ENCODE measurements around the gene CSF2RB.

CSF2RB gene

DNA sequence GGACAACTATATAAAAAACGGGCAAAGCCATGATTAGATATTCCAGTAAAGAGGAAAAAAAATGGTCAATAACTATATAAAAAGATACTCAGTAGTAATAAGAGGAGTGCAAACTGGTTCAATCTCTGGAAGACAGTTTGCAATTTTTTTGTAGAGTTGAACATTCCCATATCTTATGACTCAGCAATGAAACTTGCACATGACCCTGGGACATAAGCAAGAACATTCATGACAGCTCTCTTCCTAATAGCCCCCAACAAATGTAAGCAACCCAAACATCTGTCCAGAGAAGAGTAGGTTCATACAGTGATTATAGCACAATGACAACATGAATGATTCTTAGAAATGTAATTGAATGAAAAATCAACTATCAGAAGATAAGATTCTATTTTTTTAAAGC is 21.8 kb upstream of the CSF2RB start:
- no peak for DNase-seq (ENCODE audit: low spot score)

GRCh38 chr22:36892292-36892691 is 21.1 kb upstream of the CSF2RB start:
- no peak for DNase-seq (ENCODE audit: low spot score)

DNA sequence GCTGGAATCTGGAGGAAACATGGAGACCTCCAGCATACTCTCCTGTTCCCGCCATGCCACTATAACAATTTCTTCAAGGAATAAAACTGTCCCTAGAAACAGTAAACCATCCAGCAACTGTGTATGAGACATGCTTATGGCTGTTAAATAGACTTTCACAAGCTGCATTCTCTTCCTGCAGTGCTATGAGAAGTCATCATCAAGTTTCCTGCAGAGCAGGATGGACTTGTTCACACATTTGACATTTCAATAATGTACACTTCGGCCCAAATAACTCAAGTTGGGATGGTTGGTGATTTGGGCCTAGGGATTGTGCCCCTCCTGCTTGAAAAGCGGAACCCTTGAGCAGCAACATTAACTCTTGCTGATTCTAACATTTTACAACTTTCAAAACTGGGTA is 20.2 kb upstream of the CSF2RB start:
- no peak for DNase-seq (ENCODE audit: low spot score)

DNA sequence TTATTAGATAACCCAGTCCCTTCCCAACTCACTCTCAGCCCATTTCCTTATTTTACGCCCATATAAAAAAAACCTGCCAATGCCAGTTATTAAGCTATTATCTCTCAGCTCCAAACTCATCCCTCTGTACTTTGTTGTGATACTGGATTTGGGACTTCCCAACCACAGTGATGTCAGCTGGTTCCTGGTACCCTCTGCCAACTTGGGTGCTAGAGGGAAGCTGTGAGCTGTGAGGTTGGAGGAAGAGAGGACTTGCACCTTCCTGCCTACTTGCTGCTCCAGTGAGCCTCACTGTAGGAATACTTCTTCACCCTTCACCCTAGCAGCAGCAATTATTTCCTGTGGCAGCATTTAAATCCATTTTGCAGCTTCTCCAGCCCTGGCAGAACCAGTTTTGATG is 19.2 kb upstream of the CSF2RB start:
- no peak for DNase-seq (ENCODE audit: low spot score)

GRCh38 chr22:36897611-36898010 is 15.8 kb upstream of the CSF2RB start:
- DNase-seq (ENCODE audit: low spot score) = no peak

DNA sequence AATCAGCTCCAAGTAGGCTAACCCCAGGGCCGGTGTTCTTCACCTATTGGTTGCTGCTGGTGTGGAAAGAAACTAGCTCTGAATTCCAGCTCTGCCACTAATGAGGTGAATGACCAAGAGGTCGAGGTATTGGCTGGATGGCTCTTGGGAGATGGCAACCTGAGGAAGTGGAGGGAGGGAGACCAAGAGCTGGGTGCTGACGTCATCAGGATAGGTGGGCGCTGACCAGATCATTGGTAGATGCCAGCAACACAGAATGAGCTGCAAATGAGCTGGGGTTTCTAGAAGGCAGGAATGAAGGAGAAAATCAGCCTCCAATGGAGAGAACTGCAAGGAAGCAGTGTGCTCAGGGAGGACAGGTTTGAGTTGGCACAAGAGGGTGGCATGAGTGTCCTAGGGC is 14.7 kb upstream of the CSF2RB start:
- DNase-seq (ENCODE audit: low spot score) = no peak

DNA sequence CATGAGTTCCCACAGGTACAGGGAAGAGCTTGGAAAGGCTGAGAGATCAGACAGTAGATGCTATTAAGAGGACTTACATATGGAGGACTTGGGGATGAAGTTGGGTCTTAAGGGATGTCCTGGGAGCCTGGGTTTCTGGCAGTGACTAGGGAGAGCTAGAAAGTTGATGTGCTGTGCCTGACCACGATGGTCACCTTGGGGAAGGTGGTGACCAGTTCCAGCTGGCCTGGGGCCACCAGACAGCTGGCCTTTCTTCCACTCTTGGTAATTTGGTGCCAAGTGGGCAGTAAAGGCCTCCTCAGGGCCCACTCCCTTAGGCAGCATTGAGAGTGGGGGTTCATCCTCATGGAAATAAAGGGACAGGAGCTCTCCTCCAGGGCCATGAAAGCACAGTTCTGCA is 13.9 kb upstream of the CSF2RB start:
- no peak for DNase-seq (ENCODE audit: low spot score)

- no peak for DNase-seq (ENCODE audit: low spot score)
Measured at GRCh38 chr22:36900225-36900624, 13.2 kb upstream of the CSF2RB start.

- no peak for DNase-seq (ENCODE audit: low spot score)
Measured at GRCh38 chr22:36900880-36901279, 12.5 kb upstream of the CSF2RB start.

DNA sequence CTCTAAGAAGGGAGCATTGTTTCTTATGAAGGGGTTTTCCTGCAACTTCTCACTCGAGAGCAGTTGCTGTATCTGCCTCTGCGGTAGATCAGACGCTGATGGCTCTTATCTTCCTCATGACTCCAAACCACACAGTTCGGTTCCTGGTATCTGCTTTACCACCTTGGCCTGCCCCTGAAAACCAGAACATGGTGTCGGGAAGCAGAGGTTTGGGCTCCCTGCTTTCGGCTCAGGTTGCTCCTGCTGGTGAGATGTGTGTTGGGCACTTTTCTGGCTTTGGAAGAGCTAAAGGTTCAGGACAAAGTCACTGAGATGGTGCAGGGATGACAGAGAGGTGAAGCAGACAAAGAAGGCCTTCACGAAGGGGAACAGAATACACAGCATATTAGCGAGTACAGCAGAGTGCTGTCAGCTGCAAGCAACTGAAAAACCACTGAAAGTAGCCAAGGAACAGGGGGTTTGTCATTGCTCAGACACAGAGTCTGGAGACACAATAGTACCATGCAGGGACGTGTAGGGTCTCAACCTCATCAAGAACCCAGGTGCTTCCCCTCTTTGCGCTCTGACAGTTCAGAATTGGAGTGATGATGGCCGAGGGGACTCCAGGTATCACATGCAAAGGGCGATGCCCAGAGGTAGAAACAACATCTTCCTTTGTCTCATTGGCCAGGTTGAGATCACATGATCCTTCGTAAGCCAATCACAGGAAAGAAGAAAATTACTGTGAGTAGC is 11.9 kb upstream of the CSF2RB start:
- DNase-seq (ENCODE audit: low spot score) = no peak

DNA sequence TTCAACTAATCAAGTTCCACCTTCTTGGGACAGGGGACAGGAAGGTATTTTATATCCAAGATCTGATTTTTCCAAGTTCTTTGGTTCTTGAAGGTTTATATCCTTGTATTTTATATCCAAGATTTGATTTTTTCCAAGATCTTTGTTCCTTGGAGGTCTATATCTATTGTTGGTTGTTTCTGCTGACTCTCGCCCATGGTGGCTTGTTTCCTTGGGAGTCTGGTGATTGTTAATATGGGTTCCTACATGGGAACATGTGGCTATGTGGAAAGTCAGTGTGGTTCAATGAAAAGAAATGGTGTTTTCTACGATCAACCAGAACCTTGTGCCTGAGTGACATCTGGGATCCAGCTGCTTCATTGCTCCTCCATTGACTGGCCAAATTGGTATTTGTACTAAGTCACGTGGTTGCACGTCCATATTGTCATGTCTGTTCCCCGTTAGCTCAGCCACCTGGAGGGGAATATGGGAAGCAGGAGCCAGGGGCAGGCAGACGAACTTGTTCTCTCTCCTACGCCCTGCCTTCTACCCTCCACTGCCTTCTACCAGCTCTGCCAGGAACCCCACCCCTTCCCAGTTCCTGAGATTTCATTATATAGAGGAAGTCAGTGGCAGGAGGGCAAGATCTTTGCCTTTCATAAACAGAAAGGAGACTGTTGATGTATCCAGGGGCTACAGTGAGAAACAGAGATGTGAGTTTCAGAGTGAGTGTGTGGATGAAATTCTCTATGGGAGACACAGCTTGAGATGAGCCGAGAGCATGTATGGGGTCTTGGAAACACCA is 11.1 kb upstream of the CSF2RB start:
- DNase-seq (ENCODE audit: low spot score) = no peak

GRCh38 chr22:36904260-36904880 is 9.1 kb upstream of the CSF2RB start:
- DNase-seq (ENCODE audit: low spot score) = no peak

- no peak for DNase-seq (ENCODE audit: low spot score)
Measured at GRCh38 chr22:36907253-36908195, 5.9 kb upstream of the CSF2RB start.

DNA sequence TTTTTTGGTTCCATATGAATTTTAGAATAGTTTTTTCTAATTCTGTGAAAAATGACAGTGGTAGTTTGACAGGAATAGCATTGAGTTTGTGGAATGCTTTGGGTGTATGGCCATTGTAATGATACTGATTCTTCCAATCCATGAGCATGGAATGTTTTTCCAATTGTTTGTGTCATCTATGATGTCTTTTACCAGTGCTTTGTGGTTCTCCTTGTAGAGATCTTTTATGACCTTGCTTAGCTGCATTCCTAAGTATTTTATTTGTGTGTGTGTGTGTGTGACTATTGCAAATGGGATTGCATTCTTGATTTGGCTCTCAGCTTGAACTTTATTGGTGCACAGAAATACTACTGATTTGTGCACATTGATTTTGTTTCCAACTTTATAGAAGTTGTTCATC is 3.0 kb upstream of the CSF2RB start:
- no peak for DNase-seq (ENCODE audit: low spot score)

DNA sequence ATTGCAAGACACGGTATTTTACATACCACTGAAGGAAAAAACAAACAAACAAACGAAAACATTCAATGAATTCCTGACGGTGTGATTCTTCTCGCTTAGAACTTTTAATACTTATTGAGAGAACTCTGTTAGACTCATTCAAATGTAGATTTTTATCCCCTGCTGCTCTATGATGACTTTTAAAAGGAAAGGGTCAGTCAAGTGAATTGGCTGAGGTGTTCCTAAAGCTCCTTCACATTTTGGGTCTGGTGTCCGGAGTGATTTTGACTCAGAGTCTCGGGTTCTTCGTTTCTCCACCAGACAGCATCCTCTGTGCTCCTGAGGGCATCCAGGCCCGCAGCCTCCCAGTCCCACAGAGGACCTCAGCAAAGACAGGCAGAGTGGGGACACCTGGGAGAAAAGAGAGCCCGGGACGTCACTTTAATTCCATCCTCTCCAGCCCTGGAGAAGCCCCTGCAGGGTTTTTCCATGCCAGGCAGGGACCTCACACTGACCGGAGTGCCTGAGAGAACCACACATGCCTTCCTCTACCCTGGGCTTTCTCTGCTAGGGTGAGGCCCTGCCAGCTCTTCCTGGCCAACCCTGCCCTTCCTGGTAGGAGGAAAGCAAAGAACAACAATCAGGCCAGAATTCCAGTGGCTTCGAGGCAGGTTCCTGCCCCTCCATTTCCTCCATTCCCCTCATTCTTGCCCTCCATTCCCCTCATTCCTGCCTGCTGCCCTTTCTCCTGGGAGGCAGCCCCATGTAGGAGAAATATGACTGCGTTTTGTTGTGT is 1.4 kb upstream of the CSF2RB start:
- no peak for DNase-seq (ENCODE audit: low spot score)

DNA sequence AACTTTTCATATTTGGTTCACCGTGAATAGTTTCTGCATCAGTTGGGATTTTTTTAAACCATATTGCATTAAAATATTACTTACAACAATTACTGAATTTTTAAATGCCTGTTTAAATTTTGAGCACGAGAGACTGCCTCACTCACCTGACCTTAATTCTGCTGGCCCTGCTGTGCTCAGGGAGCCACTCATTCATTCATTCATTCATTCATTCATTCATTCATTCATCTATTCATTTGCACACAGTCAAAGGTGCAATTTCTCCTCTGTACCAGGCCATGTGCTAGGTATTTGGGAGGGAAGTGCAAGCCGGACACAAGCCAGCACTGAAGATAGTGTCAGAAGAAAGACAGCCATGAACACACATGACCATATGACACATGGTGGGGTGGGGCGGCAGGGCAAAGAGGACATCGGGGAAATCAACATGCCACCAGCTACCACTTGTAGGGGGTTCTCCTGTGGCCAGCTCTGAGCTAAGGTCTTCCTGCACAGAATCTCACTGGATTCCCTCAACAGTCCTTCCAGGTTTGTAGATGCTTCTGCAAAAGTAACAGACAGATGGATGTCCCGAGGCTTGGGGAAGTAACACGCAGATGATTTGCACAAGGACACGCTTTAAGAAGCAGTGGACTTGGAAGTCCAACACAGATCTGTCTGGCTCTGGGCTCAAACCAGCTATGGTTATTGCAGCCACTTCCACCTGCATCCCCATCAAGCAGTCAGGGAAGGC is 568 bp upstream of the CSF2RB start:
- DNase-seq (ENCODE audit: low spot score) = no peak

GRCh38 chr22:36914390-36914752 is 943 bp downstream of the CSF2RB start:
- DNase-seq (ENCODE audit: low spot score) = no peak

DNA sequence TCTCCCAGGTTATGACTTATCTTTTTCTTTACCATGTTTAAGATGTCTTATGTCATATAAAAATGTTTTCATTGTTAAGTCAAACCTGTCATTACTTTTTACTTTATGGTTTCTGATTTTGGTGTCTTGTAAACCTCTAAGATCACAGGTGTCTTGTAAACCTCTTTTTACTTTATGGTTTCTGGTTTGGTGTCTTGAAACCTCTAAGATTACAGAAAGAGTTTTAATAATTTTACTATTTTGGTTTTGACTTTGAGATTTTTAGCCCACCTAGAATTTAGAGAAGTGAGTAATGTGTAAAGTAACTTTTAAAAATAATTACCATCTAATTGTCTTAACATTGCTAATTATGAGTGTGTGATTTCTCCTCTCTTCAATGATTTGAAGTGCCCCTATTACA is 2.6 kb downstream of the CSF2RB start:
- no peak for DNase-seq (ENCODE audit: low spot score)

DNA sequence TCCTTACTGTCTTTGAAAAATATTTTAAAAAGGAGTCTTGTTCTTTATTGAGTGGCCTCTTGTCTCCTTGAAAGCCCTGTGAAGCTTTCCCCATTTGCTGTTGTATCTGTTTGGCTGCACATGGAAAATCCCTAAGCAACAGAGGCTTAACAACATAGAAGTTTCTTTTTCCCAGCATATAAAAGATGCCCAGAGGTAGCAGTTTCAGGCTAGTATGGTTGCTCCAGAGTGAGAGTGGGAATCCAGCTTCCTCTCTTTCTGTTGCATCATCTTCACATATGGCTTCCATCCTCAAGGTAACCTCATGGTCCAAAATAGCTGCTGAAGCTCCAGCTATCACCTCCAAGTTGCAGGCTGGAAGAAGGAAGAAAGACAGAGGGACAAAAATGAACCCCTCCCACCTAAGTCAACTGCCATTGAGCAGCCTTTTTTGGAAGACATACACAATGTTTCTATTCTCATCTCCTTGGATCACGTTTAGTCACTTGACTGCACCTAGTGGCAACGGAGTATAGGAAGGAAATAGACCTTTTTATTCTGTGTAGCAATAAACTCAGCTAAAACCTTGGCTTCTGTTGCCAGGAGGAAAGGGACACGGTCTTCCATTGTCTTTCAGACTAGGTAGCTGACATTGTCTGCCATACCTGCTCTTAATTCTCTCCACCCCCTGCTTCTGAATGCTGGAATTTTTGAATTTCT is 5.3 kb downstream of the CSF2RB start:
- no peak for DNase-seq (ENCODE audit: low spot score)

Measured in CD4-positive, alpha-beta T cell treated with Interleukin-2 at 100 ng/mL for 4 hours (primary cell).